NCI-H226 (cell line): Measurements from ENCODE around the gene SCRN1.

Source experiments
- DNase-seq: peaks from one replicate; pipeline ENCODE4 v3.0.0-alpha.2; 2015

SCRN1 gene

DNA sequence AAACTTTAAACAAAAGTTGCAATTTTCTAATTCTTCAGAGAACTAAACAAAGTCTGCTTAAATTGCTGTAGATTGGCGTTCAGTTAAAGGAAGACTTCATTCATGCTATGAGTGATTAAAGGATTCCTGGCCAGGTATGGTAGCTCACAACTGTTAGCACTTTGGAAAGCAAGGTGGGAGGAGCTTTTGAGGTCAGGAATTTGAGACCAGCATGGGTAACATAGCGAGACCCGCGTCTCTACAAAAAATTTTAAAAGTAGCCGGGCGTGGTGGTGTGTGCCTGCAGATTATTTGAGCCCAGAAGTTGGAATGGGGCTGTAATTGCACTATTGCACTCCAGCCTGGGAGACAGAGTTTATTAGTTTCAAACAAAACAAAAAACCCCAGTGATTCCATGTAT lies 13.5 kb upstream of the SCRN1 start:
- no peak for DNase-seq

DNA sequence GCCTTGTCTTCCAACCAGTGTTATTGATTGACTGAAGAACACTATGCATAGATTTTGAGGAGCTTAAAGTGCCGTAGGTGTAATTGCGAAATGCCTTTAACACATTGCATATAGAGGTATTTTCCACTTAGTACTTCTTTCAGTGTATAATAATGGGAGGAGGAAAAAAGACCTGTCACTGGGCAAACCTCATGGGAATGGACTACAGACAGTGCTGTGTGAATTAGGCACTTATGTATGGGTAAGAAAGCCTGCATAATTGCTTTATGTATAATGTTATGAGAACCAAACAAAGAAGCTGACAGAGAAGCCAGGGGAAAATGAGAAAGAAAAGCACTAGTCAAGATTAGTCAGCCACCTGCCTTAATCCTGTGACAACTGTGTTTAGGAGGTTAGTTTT lies 12.4 kb upstream of the SCRN1 start:
- DNase-seq: no peak

DNA sequence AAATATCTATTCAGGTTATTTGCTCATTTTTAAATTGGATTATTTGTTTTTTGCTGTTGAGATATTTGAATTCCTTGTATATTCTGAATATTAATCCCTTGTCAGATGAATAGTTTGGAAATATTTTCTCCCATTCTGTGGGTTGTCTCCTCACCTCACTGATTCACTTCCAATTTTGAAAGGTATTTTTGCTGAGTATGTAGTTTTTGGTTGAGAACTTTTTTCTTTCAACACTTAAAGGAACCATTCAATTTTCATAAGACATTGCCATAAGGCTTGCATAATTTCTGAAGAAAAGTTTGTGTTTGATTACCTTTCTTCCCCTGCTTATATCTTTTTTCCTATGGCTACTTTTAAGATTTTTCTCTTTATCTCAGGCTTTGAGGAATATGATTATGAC lies 8.9 kb upstream of the SCRN1 start:
- no peak for DNase-seq

DNA sequence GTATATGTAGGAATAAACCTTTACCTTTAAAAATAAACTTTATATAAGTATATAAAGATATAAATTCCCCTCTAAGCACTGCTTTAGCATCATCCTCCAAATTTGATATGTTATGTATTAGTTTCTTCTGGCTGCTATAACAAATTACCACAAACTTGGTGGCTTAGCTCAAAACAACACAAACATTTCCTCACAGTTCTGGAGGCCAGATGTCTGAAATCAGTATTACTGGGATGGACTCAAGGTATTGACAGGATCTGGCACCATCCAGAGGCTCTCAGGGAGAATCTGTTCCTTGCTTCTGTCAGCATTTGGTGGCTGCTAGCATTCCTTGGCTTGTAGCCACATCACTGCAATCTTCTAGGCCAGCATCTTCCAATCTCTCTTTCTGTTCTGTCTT lies 6.7 kb upstream of the SCRN1 start:
- DNase-seq: no peak

DNA sequence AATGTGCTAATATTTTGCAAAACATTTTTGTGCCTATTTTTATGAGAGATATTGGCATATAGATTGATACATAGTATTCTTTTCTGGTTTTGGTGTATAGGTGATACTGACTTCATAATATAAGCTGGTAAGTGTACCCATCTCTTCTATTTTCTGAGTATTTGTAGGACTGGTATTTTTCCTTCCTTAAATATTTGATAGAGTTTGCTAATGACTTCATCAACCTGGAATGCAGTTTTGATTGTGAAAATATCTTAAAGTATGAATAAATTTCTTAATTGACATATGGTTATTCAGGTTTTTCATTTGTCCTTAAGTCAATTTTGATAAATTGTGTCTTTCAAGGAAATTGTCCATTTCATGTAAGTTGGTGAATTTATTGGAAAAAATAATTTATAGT lies 6.1 kb upstream of the SCRN1 start:
- DNase-seq: peak; percentile 28

DNA sequence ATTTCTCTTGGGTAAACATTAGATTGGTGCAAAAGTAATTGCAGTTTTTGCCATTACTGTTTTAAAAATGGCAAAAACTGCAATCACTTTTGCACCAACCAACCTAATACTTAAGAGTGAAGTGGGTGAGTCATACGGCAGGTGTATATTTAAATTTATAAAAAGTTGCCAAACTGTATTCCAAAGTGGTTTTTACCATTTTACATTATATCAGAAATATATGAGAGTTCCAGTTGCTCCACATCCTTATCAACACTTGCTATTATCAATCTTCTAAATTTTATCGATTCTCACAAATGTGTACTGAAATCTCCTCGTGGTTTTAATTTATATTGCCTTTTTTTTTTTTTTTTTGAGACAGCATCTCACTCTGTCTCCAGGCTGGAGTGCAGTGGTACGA lies 3.5 kb upstream of the SCRN1 start:
- DNase-seq: no peak

DNA sequence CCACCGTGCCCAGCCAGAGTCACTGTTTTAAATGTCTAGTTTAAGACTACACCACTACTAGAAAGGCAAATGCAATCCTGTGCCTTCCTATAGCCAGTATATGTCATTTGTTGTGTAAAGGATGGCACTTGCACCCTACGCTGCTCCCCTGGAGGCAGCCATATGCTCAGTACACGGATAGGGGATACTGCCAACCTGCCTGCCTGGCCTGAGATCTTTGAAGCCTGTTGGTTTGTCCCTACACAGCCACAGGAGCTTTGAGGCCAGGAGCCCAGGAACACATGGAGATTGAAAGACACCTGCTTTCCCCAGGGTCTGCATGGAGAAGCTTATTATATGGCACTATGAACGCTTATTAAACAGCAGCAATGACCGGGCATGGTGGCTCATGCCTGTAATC lies 2.3 kb upstream of the SCRN1 start:
- DNase-seq: no peak

DNA sequence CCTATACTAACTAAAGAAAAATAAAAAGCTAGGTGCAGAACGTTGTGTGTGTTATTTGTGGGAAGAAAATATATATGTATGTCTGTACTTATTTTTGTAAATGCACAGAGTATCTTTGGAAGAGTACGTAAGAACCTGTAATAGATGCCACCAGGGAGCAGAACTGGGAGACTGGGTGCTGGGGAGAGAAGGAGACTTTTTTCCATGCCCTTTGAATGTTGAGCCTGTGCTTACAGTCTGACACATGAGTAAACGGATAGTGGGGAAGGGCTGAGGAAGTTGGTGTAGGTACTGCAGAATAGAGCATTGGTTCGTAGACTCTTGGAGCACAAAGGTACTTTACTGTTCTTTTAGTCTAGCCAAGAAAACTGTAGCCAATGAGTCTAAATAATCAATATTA lies 1.3 kb upstream of the SCRN1 start:
- DNase-seq: no peak

DNA sequence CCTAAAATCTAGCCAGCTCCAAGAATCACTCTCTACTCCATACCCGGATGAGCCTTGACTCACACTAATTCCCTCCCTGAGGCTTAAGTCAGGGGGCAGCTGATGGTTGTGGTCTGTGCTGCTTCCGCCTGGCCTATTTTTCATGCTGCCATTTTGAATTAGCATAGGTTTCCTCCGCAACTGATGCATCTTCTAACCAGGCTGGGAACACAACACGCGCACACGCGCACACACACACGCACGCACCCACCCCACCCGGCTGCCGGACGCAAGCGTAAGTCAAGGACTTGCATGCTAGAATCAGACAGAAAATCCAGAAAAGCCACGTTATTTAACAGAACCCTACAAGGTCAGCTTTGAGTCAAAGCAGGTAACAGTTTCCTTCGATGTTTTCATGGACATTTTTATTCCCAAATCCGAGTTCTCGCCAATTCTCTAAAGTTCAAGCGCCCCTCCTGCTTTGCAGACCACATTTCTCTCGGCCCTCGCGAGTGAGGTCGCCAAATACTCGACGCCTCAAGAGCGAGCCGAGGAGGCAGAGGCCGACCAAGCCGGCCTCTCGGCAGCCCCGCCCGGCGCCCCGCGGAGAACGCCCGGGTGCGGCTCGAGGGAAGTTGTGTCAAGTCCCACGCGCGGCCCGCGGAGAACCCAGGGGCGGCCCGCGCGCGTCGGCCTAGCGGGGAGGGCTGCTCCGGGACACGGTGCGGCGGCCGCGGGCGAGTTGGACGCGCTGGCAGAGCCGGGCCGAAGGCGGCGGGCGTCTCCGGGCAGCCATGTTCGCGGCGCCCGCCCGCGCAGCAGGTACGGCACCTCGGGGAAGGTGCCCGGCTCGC lies 961 bp downstream of the SCRN1 start:
- no peak for DNase-seq

DNA sequence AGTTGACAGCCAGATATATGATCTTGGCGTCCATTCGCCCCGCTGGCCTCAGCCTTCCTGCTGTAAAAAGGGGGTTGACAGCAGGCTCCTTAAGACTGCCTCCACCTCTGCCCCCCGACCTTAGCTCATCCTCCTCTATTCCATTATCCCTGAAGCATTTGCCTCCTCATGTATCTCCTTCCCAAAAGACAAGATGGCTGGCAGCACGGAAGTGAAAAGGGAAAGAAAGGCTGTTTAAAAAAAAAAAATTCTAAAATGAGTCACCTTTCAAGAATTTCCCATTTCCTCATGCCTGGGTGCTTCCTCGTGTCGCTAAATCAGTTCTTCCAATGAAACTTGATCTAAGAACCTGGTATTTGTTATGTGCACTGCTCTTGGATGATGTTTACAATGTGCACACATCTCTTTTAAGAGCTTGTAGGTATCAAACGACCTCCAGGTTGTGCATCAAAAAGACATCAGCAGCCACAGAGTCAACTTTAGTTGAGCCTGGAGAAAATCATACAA lies 1.7 kb downstream of the SCRN1 start:
- DNase-seq: peak; percentile 78

DNA sequence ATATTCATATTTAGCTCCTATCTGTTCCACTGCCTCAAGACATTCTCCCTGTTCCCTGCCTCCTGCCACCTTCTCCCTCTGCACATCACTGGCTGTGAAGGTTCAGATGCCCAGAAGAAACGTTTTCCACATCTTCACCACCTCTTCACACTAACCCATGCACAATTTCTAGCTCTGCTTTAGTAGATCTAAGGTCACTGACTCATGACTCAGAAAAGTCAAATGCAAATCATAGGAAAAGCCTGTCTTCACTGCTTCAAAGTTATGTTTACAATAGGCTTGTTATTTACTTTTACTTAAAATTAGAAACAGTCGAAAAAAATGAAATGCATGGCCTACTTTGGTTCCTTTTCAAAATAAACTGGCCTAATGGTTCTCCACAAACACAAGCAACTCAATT lies 2.5 kb downstream of the SCRN1 start:
- no peak for DNase-seq

DNA sequence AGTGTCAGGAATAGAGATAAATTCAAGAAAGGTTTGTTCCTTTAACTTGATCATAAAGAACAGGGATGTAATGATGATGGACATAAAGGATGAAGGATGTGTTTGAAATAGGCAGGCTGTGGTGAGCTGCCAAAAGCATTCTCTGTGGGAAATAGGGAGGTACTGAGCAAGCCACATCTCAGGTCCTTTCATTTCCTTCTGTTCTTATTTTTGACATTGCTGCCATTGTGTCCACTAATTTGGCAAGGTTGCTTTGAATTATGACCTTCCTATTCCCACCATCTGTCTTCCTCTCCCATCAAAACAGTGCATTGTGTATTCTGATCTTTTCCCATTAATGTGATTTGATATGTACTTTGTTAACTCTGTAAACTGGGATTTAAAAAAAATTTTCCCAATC lies 9.4 kb downstream of the SCRN1 start:
- no peak for DNase-seq

DNA sequence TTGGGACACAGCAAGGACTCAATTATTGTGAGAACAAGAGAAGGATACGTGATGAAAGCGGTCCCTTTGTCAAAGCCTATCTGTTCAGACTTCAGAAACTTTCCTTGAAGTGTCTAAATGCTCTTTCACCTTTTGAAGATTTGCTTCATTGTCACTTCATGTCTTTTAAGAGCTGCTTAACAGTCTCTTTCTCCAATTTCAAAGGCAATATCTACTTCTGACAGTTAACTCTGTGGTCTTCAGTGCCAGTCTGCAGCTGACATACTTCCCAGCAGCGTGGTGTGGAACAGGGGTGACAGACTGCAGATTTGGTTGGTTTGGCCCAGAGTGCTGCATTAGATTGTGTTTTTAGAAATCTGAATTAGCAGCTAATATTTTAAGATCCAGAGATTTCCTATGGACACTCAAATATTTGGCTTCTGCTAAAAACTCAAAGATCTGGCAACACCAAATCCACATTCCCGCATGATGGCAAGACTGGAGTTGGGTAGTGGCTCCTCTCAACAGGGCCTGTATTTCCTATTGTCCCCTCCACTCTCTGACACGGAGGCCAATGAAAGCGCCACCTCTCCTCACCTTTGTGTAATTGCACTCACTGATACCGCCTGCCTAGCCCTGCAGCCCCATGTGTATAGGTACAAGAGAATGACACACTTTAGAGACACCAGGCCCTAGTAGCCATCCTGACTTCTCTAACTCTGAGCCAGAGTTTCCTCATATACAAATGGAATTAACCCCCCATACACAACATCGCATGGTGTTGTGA lies 11.5 kb downstream of the SCRN1 start:
- DNase-seq: no peak

DNA sequence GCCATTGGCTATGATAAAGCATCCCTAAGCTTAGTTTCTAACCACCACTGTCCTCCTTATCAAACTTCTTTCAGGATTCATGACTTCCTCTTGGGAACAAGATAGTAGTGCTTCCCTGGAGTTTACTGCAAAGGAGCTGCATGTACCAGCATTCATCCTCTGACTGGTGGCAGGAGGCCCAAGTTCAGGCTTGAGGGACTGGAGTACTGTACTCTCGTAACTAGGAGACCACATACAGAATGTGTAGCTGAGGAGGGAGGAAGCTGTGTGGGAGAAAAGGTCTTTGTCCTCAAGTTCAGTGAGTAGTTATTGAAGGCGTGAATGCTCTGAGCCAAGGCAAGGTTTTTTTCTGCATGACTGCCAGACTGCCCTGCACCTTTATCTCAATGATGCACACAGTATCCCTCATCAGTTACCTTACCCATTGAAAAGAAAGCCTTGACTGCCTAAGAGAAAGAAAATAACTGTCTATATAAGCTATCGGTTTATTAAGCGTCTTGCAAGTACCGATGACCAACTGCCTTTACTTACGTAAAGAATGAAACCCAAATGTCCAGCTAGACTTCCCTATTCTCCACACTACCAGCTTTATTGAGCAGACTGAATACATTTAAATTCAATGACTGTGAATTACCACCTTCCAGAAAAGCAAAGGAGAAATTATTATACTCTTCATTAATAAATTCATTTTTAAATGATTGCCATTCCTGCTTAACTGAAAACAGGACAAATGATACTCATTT lies 12.8 kb downstream of the SCRN1 start:
- peak; percentile 58 for DNase-seq

DNA sequence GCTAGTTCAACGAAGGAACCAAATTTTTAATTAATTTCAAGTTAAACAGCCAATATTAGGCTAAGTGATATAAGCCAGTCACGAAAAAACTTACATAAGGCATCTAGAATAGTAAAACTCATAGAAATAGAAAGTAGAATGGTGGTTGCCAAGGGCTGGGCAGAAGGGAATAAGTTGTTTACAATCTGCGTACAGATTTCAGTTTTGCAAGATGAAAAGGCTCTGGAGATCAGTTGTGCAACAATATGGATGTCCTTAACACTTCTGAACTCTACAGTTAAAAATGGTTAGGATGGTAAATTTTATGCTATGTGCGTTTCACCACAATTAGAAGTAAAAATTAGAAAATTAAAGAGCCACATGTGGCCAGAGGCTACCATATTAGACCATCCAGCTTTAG lies 13.3 kb downstream of the SCRN1 start:
- DNase-seq: no peak

DNA sequence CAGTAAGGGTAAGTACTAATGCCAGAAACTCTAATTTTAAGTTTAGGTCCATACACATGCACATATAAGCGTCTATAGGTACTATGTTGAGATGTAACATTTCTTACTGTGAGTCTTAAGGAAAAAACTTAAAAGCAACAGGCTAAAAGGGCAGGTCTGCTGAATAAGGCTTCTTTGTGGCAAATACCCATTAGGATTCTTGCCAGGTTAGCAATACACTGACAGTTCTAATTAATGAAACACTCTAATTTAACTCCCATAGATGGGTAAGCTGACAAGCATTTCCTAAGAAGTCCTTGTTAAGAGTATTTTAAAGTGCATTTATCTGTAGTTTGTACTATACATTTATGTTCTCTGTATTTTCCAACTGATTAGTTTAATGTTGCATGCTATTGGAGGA lies 14.0 kb downstream of the SCRN1 start:
- DNase-seq: no peak

DNA sequence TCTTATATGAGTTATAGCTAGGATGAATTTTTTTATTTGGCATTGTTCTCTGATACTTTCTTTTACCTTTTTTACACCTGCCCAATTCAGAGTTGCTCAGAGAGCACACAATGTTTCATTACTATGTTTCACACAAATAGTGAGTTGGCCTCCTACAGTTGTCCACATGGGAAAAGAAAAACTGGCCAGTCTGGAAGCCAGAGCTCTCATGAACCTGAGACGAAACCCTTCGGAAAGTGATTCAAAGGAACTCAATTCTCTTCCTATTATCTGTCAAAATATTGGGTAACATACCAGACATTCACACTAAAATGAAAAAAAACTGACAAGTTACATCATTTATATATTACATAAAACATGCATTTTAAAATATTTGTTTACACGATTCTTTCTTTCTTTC lies 15.3 kb downstream of the SCRN1 start:
- no peak for DNase-seq

DNA sequence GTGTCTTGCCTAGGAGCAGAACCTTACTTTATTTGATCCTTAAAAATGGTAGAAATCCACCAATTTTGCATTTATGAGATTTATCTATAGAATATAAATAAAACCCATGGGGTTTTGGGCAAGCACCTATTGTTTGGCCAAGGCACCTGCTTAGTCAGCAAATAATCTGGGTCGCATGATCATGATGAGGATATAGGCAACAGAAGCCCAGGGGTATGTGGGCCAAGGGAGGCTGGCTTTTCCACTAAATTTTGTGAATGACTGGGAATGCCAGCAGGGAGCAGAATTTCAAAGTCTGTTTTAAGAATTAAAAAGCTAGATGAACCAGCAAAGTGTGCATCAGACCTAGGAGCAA lies 17.3 kb downstream of the SCRN1 start:
- no peak for DNase-seq

DNA sequence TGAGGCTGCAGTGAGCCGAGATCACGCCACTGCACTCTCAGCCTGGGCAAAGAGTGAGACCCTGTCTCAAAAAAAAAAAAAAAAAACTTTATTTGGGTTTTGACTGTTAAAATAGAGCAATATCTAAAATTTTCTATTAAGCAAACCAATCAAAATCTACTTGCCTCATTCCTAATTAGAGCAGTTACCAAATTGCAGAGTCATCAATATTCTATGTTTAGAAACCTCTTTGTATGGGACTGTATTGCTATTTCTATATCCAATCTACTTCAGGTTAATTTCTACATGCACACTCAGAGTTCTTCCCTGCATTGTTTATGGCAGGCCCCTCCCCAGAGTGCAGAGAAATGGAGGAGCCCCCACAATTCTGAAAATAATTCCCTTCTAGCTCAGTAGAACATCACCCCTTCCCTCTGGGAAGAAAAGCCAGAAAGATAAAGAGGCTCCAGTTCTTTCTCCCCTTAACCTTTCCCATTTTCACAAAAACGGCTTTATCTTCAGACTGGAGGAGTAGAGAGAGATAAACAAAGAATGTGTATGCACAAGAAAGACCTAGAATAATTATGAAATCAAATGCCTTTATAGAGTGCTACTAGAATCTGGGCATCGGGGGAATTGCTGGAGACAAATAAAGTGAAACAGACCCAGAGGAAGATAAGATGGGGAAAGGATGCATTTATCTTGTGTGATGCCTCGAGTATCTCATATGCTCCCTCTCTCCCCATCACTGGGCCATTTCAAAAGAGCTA lies 17.9 kb downstream of the SCRN1 start:
- peak; percentile 74 for DNase-seq

DNA sequence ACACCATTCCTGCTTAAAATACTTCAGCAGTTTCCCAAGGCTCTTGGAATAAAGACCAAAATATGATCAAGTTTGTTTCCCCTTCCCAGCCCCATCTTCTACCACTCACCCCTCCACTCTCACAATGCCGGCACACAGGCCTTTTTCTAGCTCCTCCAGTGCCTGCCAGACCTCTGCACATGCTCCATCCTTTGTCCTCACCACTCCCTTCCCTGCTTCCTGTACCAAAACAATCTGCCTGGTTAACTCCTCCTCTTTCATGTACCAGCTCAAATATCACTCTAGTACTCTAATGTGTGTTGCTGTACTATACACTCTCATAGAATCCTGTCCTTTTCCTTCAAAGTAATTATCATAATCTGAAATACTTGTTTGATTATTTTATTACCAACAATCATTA lies 19.4 kb downstream of the SCRN1 start:
- no peak for DNase-seq

DNA sequence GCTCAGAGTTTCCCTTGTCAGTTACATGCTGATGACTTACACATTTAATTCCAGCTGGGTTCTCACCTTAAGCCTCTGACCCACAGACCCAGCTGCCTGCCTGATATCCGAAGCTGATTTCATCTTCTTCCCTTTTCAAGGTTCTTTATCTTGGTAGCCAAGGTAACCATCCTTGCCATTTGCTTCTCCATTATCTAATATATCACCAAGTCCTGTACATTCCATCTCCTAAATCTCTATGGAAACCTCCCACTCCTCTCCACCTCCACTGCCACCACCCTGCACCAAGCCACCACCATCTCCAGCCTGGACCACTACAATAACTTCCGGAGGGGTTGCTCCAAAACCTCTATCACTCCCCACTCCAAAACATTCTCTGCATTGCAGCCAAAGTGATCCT lies 19.9 kb downstream of the SCRN1 start:
- DNase-seq: no peak

DNA sequence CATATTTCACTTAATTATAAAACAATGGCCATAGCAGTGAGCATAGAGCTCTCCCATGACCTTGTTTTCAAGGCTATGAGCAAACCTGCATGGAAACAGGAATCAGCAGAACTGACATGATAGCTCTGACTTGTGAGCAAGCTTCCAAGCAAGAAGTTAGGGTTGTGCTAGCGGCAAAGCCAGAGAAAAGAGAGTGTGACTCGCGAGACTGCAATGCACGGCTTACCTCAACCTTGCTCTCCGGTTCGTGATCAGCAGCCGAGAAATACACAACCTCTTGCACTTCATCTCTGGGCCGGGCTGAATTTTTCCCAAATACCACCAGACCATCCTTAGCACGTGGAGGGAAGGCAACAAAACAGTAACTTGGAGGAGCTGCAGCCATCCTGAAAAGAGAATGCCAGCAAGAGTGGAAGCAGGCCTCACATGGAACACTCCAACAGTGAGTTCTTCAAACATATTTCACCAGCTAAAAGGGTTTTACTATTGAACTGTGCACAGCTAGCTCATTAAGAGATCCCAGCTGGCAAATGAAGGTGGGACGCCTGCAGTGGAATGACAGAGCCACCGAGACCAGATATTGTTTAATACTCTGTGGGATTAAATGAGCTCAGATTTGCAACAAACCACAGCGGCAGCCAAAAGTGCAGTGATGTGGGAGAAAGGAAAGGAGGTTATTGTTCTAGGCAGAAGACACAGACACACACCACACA lies 20.8 kb downstream of the SCRN1 start:
- DNase-seq: no peak
